B cell (primary cell): ENCODE data around the gene PI4KB. TPM values are rescaled to one million over a fixed set of nuclear protein-coding genes. Genes with fewer than 3 reads are reported as not detected.
A peak's percentile ranks its signal among the peaks of the same experiment; 100 is the strongest.

Experiments used
- ATAC-seq: fragments of 200-7000 bp; cut with Tn5 transposase; one replicate; pipeline ENCODE4 v1.10.0; 2021; ENCODE audit warnings: low read depth, mild to moderate bottlenecking, moderate number of reproducible peaks, moderate library complexity
- CTCF ChIA-PET: fragments of 350-600 bp; sonication (Branson Sonifier 250); formaldehyde crosslinking; loops from one replicate; lab custom pipeline; 2021; ENCODE audit warnings: antibody characterized with exemption, inconsistent platforms; lab: Charles Lee
- POLR2A ChIA-PET: fragments of 350-600 bp; sonication (Branson Sonifier 250); formaldehyde crosslinking; loops from one replicate; lab custom pipeline; 2021; ENCODE audit warnings: antibody characterized with exemption; lab: Charles Lee
- DNase-seq: peaks from one replicate; pipeline ENCODE4 v3.0.0; 2013
- H2AFZ ChIP-seq: 2 replicates; pipeline ENCODE4 v1.6.1; 2012; ENCODE audit warnings: mild to moderate bottlenecking, low read depth, low read length; ENCODE audit not compliant: insufficient read depth, poor library complexity, severe bottlenecking
- H3K27ac ChIP-seq, 2 donors: 1 replicate in 1 of 2; 2 replicates in 1 of 2; pipeline ENCODE4 v1.5.1; 2012 to 2013; ENCODE audit warnings: low read length in 2 of 2, mild to moderate bottlenecking in 2 of 2, moderate library complexity in 1 of 2
- H3K27me3 ChIP-seq, 4 experiments: fragments of 200-600 bp in 1 of 4; sonication (generic) in 1 of 4; replicated peaks in 1 of 4; 1 replicate in 2 of 4; 2 replicates in 2 of 4; pipeline versions ENCODE4 v1.6.1 to v1.7.0; 2013 to 2016; ENCODE audit warnings: low read length in 3 of 4, mild to moderate bottlenecking in 2 of 4, mixed read lengths in 1 of 4, moderate library complexity in 1 of 4; ENCODE audit not compliant: insufficient read depth in 4 of 4, control insufficient read depth in 3 of 4; ENCODE audit errors: control extremely low read depth in 1 of 4
- H3K36me3 ChIP-seq, 2 experiments: replicated peaks in 1 of 2; 1 replicate in 1 of 2; 2 replicates in 1 of 2; pipeline versions ENCODE4 v1.6.1 to v1.7.1; 2013; ENCODE audit warnings: low read length in 1 of 2; ENCODE audit not compliant: insufficient read depth in 2 of 2, control insufficient read depth in 1 of 2; ENCODE audit errors: control extremely low read depth in 1 of 2, extremely low read depth in 1 of 2
- H3K4me1 ChIP-seq, 2 donors: fragments of 200-600 bp in 1 of 2; sonication (generic) in 1 of 2; 1 replicate in 1 of 2; 2 replicates in 1 of 2; pipeline versions ENCODE4 v1.5.1 to v1.6.1; 2013 to 2017; ENCODE audit warnings: low read length in 2 of 2; ENCODE audit not compliant: control insufficient read depth in 2 of 2, insufficient read depth in 2 of 2
- H3K4me2 ChIP-seq: replicated peaks from 2 replicates; pipeline ENCODE3; 2012; ENCODE audit warnings: mild to moderate bottlenecking, low read depth, low read length; ENCODE audit not compliant: poor library complexity, severe bottlenecking
- H3K4me3 ChIP-seq, 5 experiments: fragments of 200-600 bp in 1 of 5; sonication (generic) in 1 of 5; 1 replicate in 3 of 5; 2 replicates in 2 of 5; pipeline versions ENCODE4 v1.5.1 to v1.7.0; 2011 to 2016; ENCODE audit warnings: low read length in 4 of 5, mild to moderate bottlenecking in 4 of 5, low read depth in 2 of 5, control low read depth in 1 of 5, moderate library complexity in 1 of 5; ENCODE audit not compliant: insufficient read depth in 1 of 5; ENCODE audit errors: control extremely low read depth in 1 of 5, extremely low read depth in 1 of 5
- H3K79me2 ChIP-seq: fragments of 200-600 bp; sonication (generic); one replicate; pipeline ENCODE4 v1.6.0; 2016; ENCODE audit warnings: low read length; ENCODE audit not compliant: control insufficient read depth, insufficient read depth
- H3K9ac ChIP-seq: fragments of 200-600 bp; sonication (generic); 2 replicates; pipeline ENCODE4 v1.6.1; 2017; ENCODE audit warnings: mild to moderate bottlenecking, low read length, moderate library complexity
- H3K9me3 ChIP-seq, 3 donors: one replicate each; pipeline versions ENCODE4 v1.6.1 to v1.7.1; 2013; ENCODE audit warnings: low read length in 2 of 3; ENCODE audit not compliant: control insufficient read depth in 2 of 3, insufficient read depth in 1 of 3; ENCODE audit errors: control extremely low read depth in 1 of 3
- H4K20me1 ChIP-seq: 2 replicates; pipeline ENCODE4 v1.6.0; 2012; ENCODE audit warnings: mild to moderate bottlenecking, low read length; ENCODE audit not compliant: insufficient read depth, control insufficient read depth, poor library complexity, severe bottlenecking
- H3K27ac Mint-ChIP-seq: one replicate; pipeline ENCODE4 v1.8.0; 2021; ENCODE audit warnings: mixed read lengths
- H3K27me3 Mint-ChIP-seq: one replicate; pipeline ENCODE4 v1.8.0; 2021; ENCODE audit warnings: mixed read lengths
- H3K4me1 Mint-ChIP-seq: one replicate; pipeline ENCODE4 v1.8.0; 2021; ENCODE audit warnings: mixed read lengths
- H3K4me3 Mint-ChIP-seq: one replicate; pipeline ENCODE4 v1.8.0; 2021; ENCODE audit warnings: mixed read lengths
- H3K9me3 Mint-ChIP-seq: one replicate; pipeline ENCODE4 v1.8.0; 2022; ENCODE audit warnings: mixed read lengths; ENCODE audit not compliant: insufficient read depth
- EZH2 ChIP-seq: IDR thresholded peaks from 2 replicates; pipeline ENCODE4 v1.6.1; 2012; ENCODE audit warnings: borderline replicate concordance, low read depth, mild to moderate bottlenecking, moderate library complexity, low read length; ENCODE audit not compliant: insufficient read depth, poor library complexity, severe bottlenecking
- WGBS: methylation state at CpG from one replicate; pipeline ENCODE4 v1.1.5; 2013; ENCODE audit warnings: missing lambda C conversion rate; ENCODE audit not compliant: insufficient coverage; 5-methylcytosine and 5-hydroxymethylcytosine counted together
- intact Hi-C: fragments of 100-400 bp; cut with micrococcal nuclease; formaldehyde crosslinking; loops from one replicate; pipeline ENCODE4 v1.10.0; 2022
- polyA plus RNA-seq: library from polyadenylated mRNA; depleted of rRNA; stranded (reverse); fragments of >200 nt; gene quantifications from 2 replicates; pipeline ENCODE4 v1.2.3, GENCODE V29; 2012
- total RNA-seq, 2 donors: library from RNA; stranded (reverse); fragments of 120-200 nt in 1 of 2; gene quantifications; 1 replicate in 1 of 2; 2 replicates in 1 of 2; pipeline versions ENCODE4 v1.2.3 to v1.2.4, GENCODE V29; 2013 to 2022
- TF ChIP-seq, protein P1 (sequence below): fragments of 200-600 bp; IDR thresholded peaks from one replicate; pipeline ENCODE4 v1.8.0; 2022; ENCODE audit warnings: antibody characterized with exemption, mild to moderate bottlenecking

PI4KB gene
- total and polyA plus RNA-seq, 2 donors (not counting 1 experiment from before 2014, with no cell fraction given), result 110 to 138 TPM

DNA sequence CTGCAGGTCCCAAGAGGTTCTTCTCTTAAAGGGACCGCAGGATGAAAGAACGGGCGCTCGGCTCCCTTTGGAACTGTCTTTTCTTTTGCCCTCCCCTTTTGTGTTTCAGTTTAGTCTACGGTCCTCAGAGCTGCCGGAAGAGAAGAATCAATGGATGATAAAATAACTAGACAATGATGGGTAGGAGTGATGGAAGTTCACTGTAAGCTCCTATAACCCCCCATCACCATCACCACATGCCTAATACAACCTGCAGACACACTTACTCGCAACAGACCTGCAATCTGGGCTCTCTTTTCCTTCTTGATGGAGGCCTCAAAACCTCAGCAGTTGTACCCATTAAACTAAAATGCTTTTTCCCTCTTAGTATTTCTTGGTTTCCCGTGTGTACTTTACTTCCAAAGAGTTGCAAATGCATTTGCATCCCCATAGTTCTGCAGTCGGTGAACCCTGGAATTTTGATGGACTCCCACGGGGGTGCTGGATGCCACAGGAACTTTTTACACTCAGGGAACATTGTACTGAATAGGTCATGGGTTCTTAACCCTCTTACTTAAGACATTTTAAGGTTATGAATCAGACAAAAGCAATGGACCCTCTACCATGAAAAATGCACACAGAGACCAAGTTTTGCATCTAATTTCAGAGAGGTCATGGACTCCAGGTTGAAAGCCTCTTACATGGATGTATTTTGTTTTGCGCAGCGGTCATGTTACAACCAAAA is 20.5 kb upstream of the PI4KB start:
- Mint-ChIP-seq H3K27ac (peak overlapping the region; percentile 97), H3K4me1 (peaks cover 49% of the 10 kb centered on the region), H3K9me3 (no peaks in the 10 kb centered on the region), H3K27me3 (no peaks in the 10 kb centered on the region), H3K4me3 (peak overlapping the region; percentile 92)
- intact Hi-C loops, result loop anchor here (1.0 to 10.0 kb wide), 9 partner anchors 20 to 265 kb away; partner anchors contain the start of genes LYSMD1, PI4KB, PIP5K1A and POGZ
- Histone ChIP-seq H2AFZ (peak overlapping the region; percentile 66), H3K79me2 (peaks cover 45% of the 10 kb centered on the region), H3K27me3 (no peaks in the 10 kb centered on the region), H3K9ac (peak overlapping the region; percentile 95), H3K4me1 (peaks cover 34 to 44% of the 10 kb centered on the region in 2 donors), H3K27ac (peak overlapping the region; percentile 98 to 99), H3K36me3 (peaks cover 3 to 31% of the 10 kb centered on the region in 2 experiments), H3K4me3 (peak overlapping the region; percentile 26 to 85 (median 64)), H3K4me2 (peak overlapping the region; percentile 81), H3K9me3 (peaks cover 0 to 19% (median 4%) of the 10 kb centered on the region in 3 donors), H4K20me1 (no peaks in the 10 kb centered on the region)
- no peak for DNase-seq
- ChIA-PET POLR2A (interaction anchor here (0.7 to 1.8 kb wide), 5 partner anchors 10 to 144 kb away, joined by 4 to 11 read pairs (median 5); partner anchors contain the start of genes PI4KB, PSMB4 and ZNF687), CTCF (interaction anchor here (0.7 to 1.5 kb wide), 4 partner anchors 11 to 52 kb away, joined by 3 to 4 read pairs (median 4); partner anchors contain the start of gene PSMB4)
- TF ChIP-seq EZH2, result no peak
- TF ChIP-seq, protein P1, sequence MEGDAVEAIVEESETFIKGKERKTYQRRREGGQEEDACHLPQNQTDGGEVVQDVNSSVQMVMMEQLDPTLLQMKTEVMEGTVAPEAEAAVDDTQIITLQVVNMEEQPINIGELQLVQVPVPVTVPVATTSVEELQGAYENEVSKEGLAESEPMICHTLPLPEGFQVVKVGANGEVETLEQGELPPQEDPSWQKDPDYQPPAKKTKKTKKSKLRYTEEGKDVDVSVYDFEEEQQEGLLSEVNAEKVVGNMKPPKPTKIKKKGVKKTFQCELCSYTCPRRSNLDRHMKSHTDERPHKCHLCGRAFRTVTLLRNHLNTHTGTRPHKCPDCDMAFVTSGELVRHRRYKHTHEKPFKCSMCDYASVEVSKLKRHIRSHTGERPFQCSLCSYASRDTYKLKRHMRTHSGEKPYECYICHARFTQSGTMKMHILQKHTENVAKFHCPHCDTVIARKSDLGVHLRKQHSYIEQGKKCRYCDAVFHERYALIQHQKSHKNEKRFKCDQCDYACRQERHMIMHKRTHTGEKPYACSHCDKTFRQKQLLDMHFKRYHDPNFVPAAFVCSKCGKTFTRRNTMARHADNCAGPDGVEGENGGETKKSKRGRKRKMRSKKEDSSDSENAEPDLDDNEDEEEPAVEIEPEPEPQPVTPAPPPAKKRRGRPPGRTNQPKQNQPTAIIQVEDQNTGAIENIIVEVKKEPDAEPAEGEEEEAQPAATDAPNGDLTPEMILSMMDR, result no peak
- peak; percentile 11 for ATAC-seq
- WGBS, result 8% methylated on average over 5 of the region's 12 CpGs
